NB4 (cell line): ENCODE data around the gene GOSR2.

Experiments used
- DNase-seq: peaks from one replicate; pipeline ENCODE4 v3.0.0; 2010; ENCODE audit warnings: low read depth
- H3K4me3 ChIP-seq: one replicate; pipeline ENCODE4 v1.5.1; 2011; ENCODE audit warnings: mild to moderate bottlenecking, low read depth, low read length, moderate library complexity
- MYC ChIP-seq: IDR thresholded peaks from 2 replicates; pipeline ENCODE4 v1.6.1; 2011; ENCODE audit warnings: low read depth, low read length
- POLR2A ChIP-seq: IDR thresholded peaks from 2 replicates; pipeline ENCODE4 v1.6.1; 2011; ENCODE audit warnings: mild to moderate bottlenecking; ENCODE audit not compliant: insufficient read length; ENCODE audit errors: extremely low read depth
- TF ChIP-seq, protein P1 (sequence below): IDR thresholded peaks from 2 replicates; pipeline ENCODE4 v1.6.1; 2011; ENCODE audit warnings: low read depth, low read length
- TF ChIP-seq, protein P2 (sequence below): IDR thresholded peaks from one replicate; pipeline ENCODE4 v1.5.1; 2012; ENCODE audit warnings: low read depth, low read length

The GOSR2 gene

DNA sequence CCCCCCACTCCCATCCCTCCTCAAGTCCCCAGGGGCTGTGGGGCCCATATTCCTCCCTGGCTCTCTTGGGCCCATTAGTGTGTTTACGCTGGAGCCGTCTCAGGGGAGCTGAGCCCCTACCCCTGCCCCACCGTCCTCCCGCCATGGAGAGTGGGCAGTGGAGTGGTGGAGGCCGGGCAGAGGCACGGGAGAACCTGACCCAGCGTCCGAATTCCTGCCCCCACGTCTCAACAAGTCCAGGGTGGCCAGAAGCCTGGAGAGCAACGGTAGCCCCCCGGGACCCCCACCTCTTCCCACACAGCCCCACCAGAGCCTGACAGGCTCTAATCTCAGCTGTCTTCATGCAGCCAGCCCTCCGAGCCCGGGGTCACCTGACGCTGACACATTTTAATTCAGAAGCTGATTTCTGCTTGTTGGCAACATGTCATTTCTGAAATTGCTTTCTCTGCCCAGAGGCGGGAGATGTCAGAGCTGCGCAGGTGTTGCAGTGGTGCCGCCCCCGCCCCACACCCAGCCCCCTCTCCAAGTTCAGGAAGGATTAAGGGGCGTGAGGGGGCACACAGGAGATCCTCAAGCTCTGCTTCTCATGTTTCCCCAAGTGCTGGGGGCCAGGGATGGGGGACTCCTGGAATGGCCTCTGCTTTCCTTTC, 39.0 kb upstream of the GOSR2 start:
- TF ChIP-seq, protein P1, sequence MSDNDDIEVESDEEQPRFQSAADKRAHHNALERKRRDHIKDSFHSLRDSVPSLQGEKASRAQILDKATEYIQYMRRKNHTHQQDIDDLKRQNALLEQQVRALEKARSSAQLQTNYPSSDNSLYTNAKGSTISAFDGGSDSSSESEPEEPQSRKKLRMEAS, result no peak
- TF ChIP-seq POLR2A, result no peak
- TF ChIP-seq MYC, result no peak
- TF ChIP-seq, protein P2, sequence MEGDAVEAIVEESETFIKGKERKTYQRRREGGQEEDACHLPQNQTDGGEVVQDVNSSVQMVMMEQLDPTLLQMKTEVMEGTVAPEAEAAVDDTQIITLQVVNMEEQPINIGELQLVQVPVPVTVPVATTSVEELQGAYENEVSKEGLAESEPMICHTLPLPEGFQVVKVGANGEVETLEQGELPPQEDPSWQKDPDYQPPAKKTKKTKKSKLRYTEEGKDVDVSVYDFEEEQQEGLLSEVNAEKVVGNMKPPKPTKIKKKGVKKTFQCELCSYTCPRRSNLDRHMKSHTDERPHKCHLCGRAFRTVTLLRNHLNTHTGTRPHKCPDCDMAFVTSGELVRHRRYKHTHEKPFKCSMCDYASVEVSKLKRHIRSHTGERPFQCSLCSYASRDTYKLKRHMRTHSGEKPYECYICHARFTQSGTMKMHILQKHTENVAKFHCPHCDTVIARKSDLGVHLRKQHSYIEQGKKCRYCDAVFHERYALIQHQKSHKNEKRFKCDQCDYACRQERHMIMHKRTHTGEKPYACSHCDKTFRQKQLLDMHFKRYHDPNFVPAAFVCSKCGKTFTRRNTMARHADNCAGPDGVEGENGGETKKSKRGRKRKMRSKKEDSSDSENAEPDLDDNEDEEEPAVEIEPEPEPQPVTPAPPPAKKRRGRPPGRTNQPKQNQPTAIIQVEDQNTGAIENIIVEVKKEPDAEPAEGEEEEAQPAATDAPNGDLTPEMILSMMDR, result no peak

DNA sequence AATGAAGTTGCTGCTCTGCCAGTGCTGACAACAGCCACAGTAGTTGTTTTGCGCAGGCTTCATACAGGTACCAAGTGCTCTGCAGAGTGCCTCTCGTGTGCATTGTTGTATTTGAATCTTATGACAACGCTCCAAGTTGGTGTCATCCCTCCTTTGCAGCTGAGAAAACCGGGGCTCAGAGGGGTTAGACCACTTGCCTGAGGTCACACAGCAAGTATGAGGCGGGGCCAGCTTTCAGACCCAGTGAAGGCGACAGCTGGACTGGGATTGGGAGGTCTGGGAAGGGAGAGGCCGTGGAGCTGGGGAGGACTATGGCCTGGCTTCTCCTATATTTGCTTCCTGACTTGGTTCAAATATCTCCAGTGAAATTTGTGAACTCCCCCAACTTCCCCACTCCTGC, 38.4 kb upstream of the GOSR2 start:
- no peak for DNase-seq
- H3K4me3 ChIP-seq, result no peak overlapping the region
- no peak for TF ChIP-seq MYC
- TF ChIP-seq, protein P1, result no peak
- no peak for TF ChIP-seq POLR2A
- TF ChIP-seq, protein P2, result no peak

More for the DNA sequence above, 39.0 kb upstream of the GOSR2 start:
- DNase-seq, result no peak
- no peak overlapping the region for H3K4me3 ChIP-seq

DNA sequence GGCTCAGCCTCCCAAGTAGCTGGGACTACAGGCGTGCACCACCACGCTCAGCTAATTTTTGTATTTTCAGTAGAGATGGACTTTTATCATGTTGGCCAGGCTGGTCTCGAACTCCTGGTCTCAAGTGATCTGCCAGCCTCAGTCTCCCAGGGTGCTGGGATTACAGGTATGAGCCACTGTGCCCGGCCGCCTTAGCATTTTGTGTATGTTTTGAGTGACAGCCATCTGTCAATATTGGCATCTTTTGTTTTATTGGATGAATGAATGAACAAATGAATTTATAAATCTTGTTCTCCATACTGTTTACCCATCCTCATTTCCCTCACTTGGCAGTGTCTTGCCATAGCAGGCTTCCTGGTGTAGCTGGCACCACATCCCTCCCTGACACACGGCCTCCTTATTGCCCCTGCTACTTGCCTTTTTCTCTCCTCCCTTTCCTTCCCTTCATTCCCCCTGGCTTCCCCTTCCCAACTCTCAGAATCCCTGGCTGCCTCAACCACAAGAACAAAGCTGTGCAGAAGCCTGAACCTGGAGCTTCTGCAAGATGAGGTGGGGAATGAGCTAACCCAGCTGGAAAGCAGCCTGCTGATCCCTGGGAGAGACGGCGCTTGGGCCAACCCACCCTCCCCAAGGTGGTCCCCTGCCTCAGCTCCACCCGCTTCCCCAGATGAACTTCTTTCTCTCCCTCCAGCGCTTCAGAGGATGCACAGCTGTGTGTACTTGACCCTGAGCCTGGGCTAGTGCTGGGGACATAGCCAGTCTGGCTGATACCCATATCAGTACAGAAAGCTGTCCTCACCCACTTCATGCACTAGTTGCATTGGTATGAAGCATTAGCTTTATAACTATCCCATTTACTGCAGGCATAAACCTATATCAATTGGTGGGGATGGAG, 37.3 kb upstream of the GOSR2 start:
- DNase-seq, result no peak
- H3K4me3 ChIP-seq, result no peak overlapping the region
- TF ChIP-seq MYC (no peak), POLR2A (no peak)
- TF ChIP-seq, protein P2, result no peak
- TF ChIP-seq, protein P1, result no peak

DNA sequence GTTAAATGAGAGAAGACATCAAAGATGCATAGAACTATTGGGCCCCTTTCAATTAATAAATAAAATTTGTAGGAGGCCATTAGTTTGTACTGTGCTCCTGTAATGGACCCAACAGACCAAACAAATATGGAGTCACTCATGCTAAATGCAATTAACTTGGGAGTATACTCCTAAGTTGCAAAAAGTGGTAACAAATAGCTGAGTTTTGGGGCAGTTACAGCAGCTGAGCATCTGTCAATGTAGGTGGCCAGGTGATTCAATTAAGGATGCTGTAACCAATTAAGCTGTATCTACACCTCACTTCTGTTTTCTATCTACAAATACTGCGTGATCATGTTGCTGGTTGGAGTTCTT, 36.7 kb upstream of the GOSR2 start:
- H3K4me3 ChIP-seq, result no peak overlapping the region
- TF ChIP-seq POLR2A (no peak), MYC (no peak)
- TF ChIP-seq, protein P1, result no peak
- TF ChIP-seq, protein P2, result no peak
- no peak for DNase-seq

DNA sequence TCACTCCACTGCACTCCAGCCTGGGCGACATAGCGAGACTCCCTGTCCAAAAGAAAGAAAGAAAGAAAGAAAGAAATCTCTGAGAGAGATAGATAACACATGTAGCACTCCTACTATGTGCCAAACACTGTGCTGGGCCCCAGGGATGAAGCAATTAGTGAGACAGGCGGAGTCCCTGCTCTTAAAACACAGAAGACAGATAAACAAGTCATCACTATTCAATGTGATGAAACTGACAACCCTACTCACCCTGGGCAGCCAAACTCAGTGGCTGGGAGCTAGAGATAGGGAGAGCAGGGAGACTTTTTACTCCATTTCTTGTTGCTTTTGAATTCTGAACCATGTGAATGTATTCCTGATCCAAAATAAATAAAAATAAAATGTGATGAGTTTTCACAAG, 35.2 kb upstream of the GOSR2 start:
- H3K4me3 ChIP-seq, result no peak overlapping the region
- no peak for TF ChIP-seq MYC
- TF ChIP-seq, protein P1, result no peak
- no peak for DNase-seq

DNA sequence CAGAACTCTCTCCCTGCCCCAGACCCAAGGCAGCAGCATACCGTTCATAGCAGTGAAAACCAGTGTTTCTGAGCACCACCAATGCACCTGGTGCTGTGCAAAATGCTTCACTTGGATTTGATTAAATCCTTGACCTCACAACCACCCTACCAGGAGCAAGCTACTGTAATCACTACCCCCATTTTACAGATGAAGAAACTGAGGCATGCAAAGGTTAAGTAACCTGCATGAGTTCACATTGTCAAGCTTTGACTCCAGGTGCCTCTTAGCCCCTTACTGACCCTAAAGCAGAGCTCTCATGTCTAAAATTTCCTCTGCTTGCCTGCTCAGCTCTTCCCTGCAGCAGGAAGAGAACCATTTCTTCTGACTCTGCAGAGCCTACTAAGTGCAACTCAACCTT, 34.2 kb upstream of the GOSR2 start:
- no peak for DNase-seq
- H3K4me3 ChIP-seq, result no peak overlapping the region
- TF ChIP-seq POLR2A, result no peak
- TF ChIP-seq, protein P2, result no peak
